Head of caudate nucleus (tissue), 42 donors: ENCODE results near the gene CHD3.
"Not testable (repeated sequence)": the region's sequence is repeated elsewhere in the genome, so short reads cannot be mapped to it uniquely, and the experiment has no call there.

Experiments
- DNase-seq, 42 donors: peaks; one replicate each; pipeline versions ENCODE4 v3.0.0 to v3.0.0-alpha.2; 2020 to 2021; ENCODE audit warnings: mixed read lengths in 7 of 42
- intact Hi-C: fragments of 100-400 bp; cut with DNase I; formaldehyde crosslinking; loops from one replicate; pipeline ENCODE4 v1.15.0; 2022

Gene CHD3

GRCh38 chr17:7944326-7944725 is 55.7 kb downstream of the CHD3 start:
- DNase-seq: peak in 1 of 42 donors; percentile 27
- intact Hi-C loops: no loop called here

GRCh38 chr17:7945651-7946050 is 57.1 kb downstream of the CHD3 start:
- intact Hi-C loops: no loop called here
- no peak for DNase-seq

- peak in 1 of 42 donors; percentile 22 for DNase-seq
- intact Hi-C loops: no loop called here
These were observed 57.9 kb downstream of the CHD3 start for GRCh38 chr17:7946441-7946840.

DNA sequence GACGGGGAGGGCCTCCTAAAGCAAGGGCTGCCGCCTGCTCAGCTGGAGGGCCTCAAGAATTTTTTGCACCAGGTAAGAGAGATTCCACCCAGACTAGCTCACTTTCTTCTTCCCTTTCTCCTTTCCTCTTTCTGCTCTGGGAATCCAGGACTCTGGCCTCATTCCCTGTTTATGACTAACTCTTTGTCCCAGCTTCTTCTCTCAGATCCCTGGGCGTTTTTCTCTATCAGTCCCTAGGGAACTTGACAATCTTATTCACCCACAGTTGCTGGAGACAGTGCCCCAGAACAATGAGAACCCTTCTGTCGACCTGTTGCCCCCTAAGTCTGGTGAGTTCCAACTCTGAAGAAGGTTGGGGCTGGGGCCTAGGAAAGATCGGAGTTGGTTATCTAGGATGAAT is 59.1 kb downstream of the CHD3 start:
- DNase-seq: peak in 1 of 42 donors; percentile 18
- intact Hi-C loops: no loop called here

DNA sequence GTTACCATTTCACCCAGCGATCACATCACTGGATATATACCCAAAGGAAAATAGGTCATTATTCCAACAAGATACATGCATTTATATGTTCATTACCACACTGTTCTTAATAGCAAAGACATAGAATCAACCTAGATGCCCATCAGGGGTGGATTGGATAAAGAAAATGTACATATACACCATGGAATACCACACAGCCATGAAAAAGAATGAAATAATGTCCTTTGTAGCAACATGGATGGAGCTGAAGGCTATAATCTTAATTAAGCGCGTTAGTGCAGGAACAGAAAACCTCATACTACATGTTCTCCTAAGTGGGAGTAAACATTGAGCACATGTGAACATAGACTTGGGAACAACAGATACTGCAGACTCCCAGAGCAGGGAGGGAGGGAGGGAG is 62.0 kb downstream of the CHD3 start:
- intact Hi-C loops: no loop called here
- no peak for DNase-seq

DNA sequence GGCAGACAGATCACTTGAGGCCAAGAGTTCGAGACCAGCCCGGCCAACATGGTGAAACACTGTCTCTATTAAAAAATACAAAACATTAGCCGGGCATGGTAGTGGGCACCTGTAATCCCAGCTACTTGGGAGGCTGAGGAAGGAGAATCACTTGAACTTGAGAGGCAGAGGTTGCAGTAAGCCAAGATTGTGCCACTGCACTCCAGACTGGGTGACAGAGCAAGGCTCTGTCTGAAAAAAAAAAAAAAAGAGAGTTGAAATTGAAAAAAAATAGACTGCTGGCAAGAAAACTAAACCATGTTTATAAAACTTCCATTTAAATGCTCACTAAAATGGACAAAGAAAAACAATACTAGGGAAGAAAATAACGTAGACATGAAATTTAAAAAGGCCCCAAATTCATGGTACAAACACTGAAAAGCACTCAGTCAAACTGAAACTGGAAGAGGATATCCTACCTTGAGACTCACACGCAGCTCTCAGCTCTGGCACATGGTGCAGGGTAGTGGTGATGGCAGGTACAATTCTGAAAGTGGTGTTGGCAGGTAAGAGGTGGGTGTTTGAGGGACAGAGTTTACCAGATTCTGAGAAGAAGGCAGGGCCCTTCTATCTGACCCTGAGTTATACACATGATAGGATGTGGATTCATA is 62.7 kb downstream of the CHD3 start:
- intact Hi-C loops: no loop called here
- DNase-seq: no peak

DNA sequence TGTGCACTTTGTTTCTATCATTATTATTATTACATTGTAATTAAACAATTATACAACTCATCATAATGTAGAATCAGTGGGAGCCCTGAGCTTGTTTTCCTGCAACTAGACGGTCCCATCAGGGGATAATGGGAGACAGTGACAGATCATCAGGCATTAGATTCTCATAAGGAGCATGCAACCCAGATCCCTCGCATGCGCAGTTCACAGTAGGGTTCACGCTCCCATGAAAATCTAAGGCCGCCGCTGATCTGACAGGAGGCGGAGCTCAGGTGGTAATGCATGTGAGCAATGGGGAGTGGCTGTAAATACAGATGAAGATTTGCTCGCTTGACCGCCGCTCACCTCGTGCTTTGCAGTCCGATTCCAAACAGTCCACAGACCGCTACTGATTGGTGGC is 64.7 kb downstream of the CHD3 start:
- intact Hi-C loops: not testable (repeated sequence)

GRCh38 chr17:7955414-7956227 is 67.0 kb downstream of the CHD3 start:
- intact Hi-C loops: no loop called here

More for the DNA sequence above, 64.7 kb downstream of the CHD3 start:
- not testable (repeated sequence) for DNase-seq

DNA sequence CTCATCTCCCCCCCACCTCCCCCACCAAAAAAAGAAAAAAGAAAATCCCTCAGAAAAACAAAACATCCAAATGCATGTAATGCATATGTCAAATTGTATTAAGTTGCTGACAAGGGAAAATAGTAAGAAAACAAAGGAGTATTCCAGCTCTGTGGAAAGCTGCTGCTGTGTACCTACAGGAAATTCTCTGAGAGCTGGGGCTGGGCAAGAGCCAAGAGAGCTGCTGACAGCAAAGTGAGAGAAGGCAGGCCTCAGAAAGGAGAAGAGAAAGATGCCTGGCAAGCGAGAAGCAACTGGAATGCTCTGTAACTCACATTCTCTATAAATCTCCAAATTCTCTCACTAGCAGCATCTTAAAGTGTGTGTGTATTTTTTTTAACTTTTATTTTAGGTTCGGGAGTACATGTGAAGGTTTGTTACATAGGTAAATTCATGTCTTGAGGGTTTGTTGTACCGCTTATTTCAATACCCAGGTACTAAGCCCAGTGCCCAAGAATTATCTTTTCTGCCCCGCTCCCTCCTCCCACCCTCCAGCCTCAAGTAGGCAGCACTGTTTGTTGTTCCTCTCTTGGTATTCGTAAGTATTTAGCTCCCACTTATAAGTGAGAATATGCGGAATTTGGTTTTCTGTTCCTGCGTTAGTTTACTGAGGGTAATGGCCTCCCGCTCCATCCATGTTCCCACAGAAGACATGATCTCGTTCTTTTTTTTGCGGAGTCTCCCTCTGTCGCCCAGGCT is 67.8 kb downstream of the CHD3 start:
- intact Hi-C loops: no loop called here
- DNase-seq: peak in 10 of 42 donors; percentile 9 to 30 (median 16)

More at GRCh38 chr17:7955414-7956227, 67.0 kb downstream of the CHD3 start:
- DNase-seq: peak in 32 of 42 donors; percentile 7 to 85 (median 51)

GRCh38 chr17:7959503-7960253 is 71.1 kb downstream of the CHD3 start:
- intact Hi-C loops: no loop called here
- DNase-seq: no peak

DNA sequence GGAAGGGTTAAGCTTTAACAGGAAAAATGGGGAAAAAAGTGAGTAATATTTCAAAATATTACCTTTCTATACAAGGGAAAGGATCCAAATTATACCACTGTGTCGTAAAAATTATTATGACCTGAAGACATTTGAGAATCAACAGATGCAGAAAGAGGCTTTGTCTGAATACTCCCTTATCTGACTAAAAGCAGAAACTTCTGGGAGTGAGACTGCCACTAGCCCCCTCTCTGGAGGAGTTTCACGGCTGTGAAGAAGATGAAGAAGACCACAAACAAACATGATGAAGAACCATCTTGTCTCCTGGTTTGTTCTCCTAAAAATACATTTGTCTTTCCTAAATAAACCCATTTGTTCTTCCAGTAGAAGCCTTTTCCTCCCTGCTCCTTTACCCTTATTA is 72.8 kb downstream of the CHD3 start:
- no peak for DNase-seq
- intact Hi-C loops: no loop called here
